OCI-LY1 (cell line): Measurements from ENCODE around the gene NCOA5.

Source experiments
- H2AFZ ChIP-seq: fragments of 200-600 bp; sonication (generic), shearing (Covaris generic); 2 replicates; pipeline ENCODE4 v1.6.0; 2014; ENCODE audit warnings: antibody characterized with exemption, mild to moderate bottlenecking, low read length
- H3F3A ChIP-seq: fragments of 200-600 bp; sonication (generic), shearing (Covaris generic); 2 replicates; pipeline ENCODE4 v1.6.0; 2014; ENCODE audit warnings: mild to moderate bottlenecking, antibody characterized with exemption, low read length, moderate library complexity; ENCODE audit not compliant: insufficient read depth
- H3K27ac ChIP-seq: fragments of 200-600 bp; sonication (generic); 2 replicates; pipeline ENCODE4 v1.5.1; 2014; ENCODE audit warnings: low read length, mixed run types, mild to moderate bottlenecking, low read depth; ENCODE audit not compliant: poor library complexity, severe bottlenecking
- H3K27me3 ChIP-seq: fragments of 200-600 bp; sonication (generic); 2 replicates; pipeline ENCODE4 v1.6.0; 2014; ENCODE audit warnings: antibody characterized with exemption, mild to moderate bottlenecking, low read length, moderate library complexity; ENCODE audit not compliant: insufficient read depth
- H3K36me3 ChIP-seq: fragments of 200-600 bp; sonication (generic); 2 replicates; pipeline ENCODE4 v1.6.1; 2014; ENCODE audit warnings: mild to moderate bottlenecking, antibody characterized with exemption, low read length, moderate library complexity, mixed read lengths; ENCODE audit not compliant: insufficient read depth
- H3K4me1 ChIP-seq: fragments of 200-600 bp; sonication (generic); 2 replicates; pipeline ENCODE4 v1.5.1; 2014; ENCODE audit warnings: mild to moderate bottlenecking, low read length, moderate library complexity; ENCODE audit not compliant: insufficient read depth, severe bottlenecking
- H3K4me2 ChIP-seq: fragments of 200-600 bp; sonication (generic), shearing (Covaris generic); 2 replicates; pipeline ENCODE4 v1.6.1; 2014; ENCODE audit warnings: low read length
- H3K4me3 ChIP-seq: fragments of 200-600 bp; sonication (generic); 2 replicates; pipeline ENCODE4 v1.5.1; 2014; ENCODE audit warnings: low read length, low read depth, mild to moderate bottlenecking, mixed read lengths; ENCODE audit not compliant: poor library complexity, severe bottlenecking
- H3K79me2 ChIP-seq: fragments of 200-600 bp; shearing (Covaris generic); 2 replicates; pipeline ENCODE4 v1.6.1; 2016; ENCODE audit warnings: mixed run types, low read length, mixed read lengths; ENCODE audit not compliant: insufficient read depth
- H3K9ac ChIP-seq: fragments of 200-600 bp; sonication (generic), shearing (Covaris generic); 2 replicates; pipeline ENCODE4 v1.6.1; 2014; ENCODE audit warnings: mild to moderate bottlenecking, low read length, mixed read lengths
- H3K9me2 ChIP-seq: fragments of 200-600 bp; sonication (generic), shearing (Covaris generic); 2 replicates; pipeline ENCODE4 v1.6.1; 2014; ENCODE audit warnings: low read depth, mild to moderate bottlenecking, low read length, mixed read lengths
- H3K9me3 ChIP-seq: fragments of 200-600 bp; shearing (Covaris generic); 2 replicates; pipeline ENCODE4 v1.6.1; 2014; ENCODE audit warnings: low read length, mixed read lengths
- H4K20me1 ChIP-seq: fragments of 200-600 bp; sonication (generic), shearing (Covaris generic); 2 replicates; pipeline ENCODE4 v1.6.0; 2016; ENCODE audit warnings: mild to moderate bottlenecking, low read length; ENCODE audit not compliant: insufficient read depth
- CTCF ChIP-seq: fragments of 200-600 bp; sonication (generic), shearing (Covaris generic); IDR thresholded peaks from 2 replicates; pipeline ENCODE4 v1.5.1; 2017; ENCODE audit warnings: mild to moderate bottlenecking, antibody characterized with exemption, low read length, moderate library complexity, mixed read lengths
- EZH2 ChIP-seq: fragments of 200-600 bp; sonication (generic), shearing (Covaris generic); IDR thresholded peaks from 2 replicates; pipeline ENCODE4 v1.8.0; 2017; ENCODE audit warnings: borderline replicate concordance, mixed run types, mild to moderate bottlenecking, antibody characterized with exemption, low read length, moderate library complexity, mixed read lengths

The NCOA5 gene

GRCh38 chr20:46117704-46118467, 28.1 kb upstream of the NCOA5 start, which contains the start of gene CD40:
Gene CD40 (plus strand): TSS chr20:46118314. CDS start chr20:46118344, 30 bp downstream.
- TF ChIP-seq CTCF: no peak
- no peak for TF ChIP-seq EZH2
- H3K79me2 ChIP-seq: no peaks in the 10 kb centered on the region
- H3K27ac ChIP-seq: peak within 1 kb of the TSS; percentile 88
- H3K9me2 ChIP-seq: no peaks in the 10 kb centered on the region
- H3K4me2 ChIP-seq: peak within 1 kb of the TSS; percentile 79
- H3K9ac ChIP-seq: peak within 1 kb of the TSS; percentile 63
- no peaks in the 10 kb centered on the region for H3F3A ChIP-seq
- no peaks in the 10 kb centered on the region for H3K9me3 ChIP-seq
- H4K20me1 ChIP-seq: no peaks in the 10 kb centered on the region
- H3K27me3 ChIP-seq: no peaks in the 10 kb centered on the region
- peak within 1 kb of the TSS; percentile 44; the same call in 1 of the 2 replicates for H2AFZ ChIP-seq
- peaks cover 37% of the 10 kb centered on the region for H3K4me1 ChIP-seq
- H3K36me3 ChIP-seq: peaks cover 18% of the 10 kb centered on the region; the same call in 1 of the 2 replicates
- H3K4me3 ChIP-seq: peak within 1 kb of the TSS; percentile 66

- H3K36me3 ChIP-seq: no peaks in the 10 kb centered on the region
These were observed 24.7 kb upstream of the NCOA5 start for GRCh38 chr20:46114449-46114848.

GRCh38 chr20:46113113-46113470, 23.3 kb upstream of the NCOA5 start:
- Histone ChIP-seq H3K9ac (no peak overlapping the region), H3K36me3 (no peaks in the 10 kb centered on the region), H3K79me2 (no peaks in the 10 kb centered on the region), H3K27ac (no peak overlapping the region), H3K4me2 (no peak overlapping the region), H4K20me1 (no peaks in the 10 kb centered on the region), H3F3A (no peaks in the 10 kb centered on the region), H3K4me1 (peaks cover 6% of the 10 kb centered on the region), H3K9me3 (no peaks in the 10 kb centered on the region), H3K9me2 (no peaks in the 10 kb centered on the region), H3K27me3 (peaks cover 4% of the 10 kb centered on the region; the same call in 1 of the 2 replicates), H2AFZ (no peak overlapping the region), H3K4me3 (no peak overlapping the region)
- TF ChIP-seq CTCF (no peak), EZH2 (no peak)

More at GRCh38 chr20:46114449-46114848, 24.7 kb upstream of the NCOA5 start:
- Histone ChIP-seq H3K9ac (no peak overlapping the region), H3K9me2 (no peaks in the 10 kb centered on the region), H3F3A (no peaks in the 10 kb centered on the region), H3K9me3 (no peaks in the 10 kb centered on the region), H3K27me3 (peaks cover 4% of the 10 kb centered on the region; the same call in 1 of the 2 replicates), H3K4me1 (peaks cover 17% of the 10 kb centered on the region), H3K27ac (no peak overlapping the region), H2AFZ (no peak overlapping the region), H3K4me3 (no peak overlapping the region), H3K4me2 (no peak overlapping the region), H4K20me1 (no peaks in the 10 kb centered on the region), H3K79me2 (no peaks in the 10 kb centered on the region)
- no peak for TF ChIP-seq EZH2
- TF ChIP-seq CTCF: no peak
